GM21825 (cell line): ENCODE measurements around the gene CDC25B.
A peak's percentile ranks its signal among the peaks of the same experiment; 100 is the strongest.

Experiments used
- ATAC-seq: cut with Tn5 transposase; IDR thresholded peaks from one replicate; pipeline ENCODE4 v1.9.1; 2021; ENCODE audit warnings: mild to moderate bottlenecking, moderate library complexity; ENCODE audit not compliant: unreplicated experiment

Gene CDC25B

DNA sequence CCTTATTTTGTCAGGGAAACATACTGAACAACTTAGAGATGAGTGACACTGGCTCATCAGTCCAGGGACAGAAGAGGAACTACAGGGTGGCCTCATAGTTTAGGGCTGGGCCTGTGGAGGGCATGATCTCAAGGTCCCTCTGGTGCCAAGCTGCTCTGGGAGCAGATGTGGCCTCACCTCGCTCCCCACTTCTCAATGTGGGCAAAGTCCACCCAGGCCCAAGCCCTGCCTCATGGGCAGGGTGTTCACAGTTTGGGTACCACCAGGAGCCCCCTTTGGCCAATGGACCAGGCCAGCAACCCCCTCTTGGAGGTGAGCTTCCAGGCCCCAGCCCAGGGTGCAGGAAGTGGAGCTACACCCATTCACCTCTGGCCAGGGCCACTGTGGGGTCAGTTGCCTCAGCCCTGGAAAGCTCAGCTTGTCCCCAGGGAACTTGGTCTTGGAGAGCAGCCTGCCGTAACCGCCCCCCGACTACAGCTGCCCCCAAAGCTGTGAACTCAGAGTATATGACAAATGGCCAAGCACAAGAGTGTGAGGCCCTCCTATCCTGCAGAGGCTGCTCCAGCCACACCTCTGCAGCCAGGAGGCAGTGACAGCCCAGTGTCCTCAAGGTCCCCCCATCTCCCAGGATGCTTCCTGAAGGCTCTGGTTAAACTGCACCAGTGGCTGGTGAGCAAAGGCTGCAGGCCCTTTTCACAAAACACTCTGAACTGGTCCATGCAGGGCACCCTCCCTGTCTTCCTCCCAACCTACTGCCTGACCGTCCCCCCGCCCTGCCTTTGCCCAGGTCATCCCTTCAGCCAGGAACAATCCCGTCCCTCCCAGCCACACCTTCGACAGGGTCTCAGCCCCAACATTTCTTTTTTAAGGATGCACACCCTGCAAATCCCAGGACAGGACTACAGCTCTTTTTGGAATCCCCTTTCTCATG, 32.2 kb upstream of the CDC25B start:
- no peak for ATAC-seq

DNA sequence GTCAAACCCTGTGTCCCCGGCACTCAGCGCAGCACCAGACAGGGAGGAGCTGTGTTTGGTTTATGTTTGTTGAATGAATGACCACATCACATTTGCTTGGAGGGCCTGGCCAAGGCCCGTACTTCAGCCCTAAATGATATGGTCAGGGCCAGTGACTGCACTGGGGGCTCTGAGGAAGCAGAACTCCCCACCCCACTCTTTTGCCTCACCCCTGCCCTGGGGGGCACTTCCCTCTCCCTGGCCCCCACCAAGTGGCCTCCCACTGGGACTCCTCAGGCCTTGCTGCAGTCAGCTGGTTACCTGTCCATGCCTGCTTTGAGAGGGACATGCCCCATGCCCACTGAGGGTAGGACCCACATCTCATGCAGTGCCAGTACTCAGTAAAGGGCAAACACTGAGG, 31.5 kb upstream of the CDC25B start:
- ATAC-seq, result no peak

DNA sequence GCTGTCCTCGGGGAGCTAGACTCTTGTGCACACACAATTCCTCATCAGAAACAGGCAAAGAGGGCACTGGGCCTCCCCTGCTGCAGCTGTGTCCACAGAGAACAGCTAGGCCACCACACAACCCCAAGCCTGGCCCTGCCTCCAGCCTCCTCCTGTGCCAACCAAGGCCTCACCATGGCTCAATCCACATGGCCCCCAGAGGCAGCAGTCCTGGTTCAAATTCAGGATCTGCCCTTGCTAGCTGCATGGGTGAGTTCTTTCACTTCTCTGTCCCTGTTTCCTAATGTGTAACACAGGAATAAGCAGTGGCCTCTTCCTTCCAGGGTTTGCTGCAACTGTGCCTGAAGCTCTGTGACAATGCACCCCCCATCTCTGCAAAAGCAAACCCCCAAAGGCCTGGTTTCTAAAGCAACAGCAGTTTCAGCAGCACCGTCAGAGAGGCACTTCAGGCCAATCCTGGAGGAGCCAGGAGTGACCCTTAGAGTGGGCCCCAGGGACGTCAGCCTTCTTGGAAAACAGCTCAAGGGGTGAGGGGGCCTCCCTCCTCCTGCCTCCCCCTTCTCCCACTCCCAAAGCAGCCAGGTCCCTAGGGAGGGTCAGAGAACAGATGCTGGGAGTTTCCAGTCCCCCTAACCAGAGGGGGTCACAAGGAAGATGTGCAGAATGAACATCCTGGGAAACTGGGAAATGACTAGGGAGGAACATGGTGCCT, 30.8 kb upstream of the CDC25B start:
- no peak for ATAC-seq

DNA sequence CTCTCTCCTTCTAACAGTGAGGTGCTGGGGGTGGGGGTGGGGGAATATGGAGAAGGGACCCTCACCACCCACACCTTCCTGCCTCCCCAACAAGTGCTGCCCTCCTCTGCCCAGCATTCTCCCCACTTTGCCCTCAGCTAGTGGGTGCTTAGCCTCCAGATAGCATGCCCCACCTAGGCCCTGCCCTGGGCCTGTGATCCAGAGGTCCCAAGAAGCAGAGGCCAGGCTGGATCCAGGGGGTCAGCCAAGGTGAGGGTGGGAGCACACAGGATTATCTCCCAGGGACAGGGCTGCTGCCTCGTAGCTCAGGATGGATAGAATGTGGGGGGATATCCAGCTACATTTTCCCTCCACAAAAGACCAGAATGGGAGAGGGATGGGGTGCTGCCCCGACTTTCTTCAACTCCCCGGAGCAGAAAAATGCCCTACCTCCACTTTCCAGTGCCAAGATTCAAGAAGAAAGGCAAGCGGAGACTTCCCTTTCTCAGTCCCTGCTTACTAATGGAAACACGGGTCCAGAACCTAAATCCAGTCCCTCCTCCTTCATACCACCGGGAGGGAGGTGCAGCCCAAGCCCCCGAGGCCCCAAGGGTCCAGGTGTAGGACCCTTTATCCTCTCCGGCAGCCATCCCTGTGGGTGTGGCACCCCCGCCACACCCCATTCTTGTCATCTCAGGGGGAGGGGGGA, 29.5 kb upstream of the CDC25B start:
- no peak for ATAC-seq

DNA sequence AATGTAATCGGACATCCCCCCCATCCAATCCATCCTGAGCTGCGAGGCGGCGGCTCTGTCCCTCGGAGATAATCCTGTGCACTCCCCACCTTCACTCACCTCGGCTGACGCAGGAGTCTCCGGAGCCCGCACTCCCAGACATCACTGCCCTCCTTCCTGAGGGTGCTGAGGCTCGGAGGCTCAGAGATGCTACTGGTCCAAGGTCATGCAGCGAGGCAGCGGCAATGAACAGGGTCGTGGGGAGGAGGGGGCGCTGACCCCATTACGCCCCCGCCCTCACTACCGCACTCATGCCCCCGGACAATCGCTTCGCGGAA, 29.0 kb upstream of the CDC25B start:
- no peak for ATAC-seq

DNA sequence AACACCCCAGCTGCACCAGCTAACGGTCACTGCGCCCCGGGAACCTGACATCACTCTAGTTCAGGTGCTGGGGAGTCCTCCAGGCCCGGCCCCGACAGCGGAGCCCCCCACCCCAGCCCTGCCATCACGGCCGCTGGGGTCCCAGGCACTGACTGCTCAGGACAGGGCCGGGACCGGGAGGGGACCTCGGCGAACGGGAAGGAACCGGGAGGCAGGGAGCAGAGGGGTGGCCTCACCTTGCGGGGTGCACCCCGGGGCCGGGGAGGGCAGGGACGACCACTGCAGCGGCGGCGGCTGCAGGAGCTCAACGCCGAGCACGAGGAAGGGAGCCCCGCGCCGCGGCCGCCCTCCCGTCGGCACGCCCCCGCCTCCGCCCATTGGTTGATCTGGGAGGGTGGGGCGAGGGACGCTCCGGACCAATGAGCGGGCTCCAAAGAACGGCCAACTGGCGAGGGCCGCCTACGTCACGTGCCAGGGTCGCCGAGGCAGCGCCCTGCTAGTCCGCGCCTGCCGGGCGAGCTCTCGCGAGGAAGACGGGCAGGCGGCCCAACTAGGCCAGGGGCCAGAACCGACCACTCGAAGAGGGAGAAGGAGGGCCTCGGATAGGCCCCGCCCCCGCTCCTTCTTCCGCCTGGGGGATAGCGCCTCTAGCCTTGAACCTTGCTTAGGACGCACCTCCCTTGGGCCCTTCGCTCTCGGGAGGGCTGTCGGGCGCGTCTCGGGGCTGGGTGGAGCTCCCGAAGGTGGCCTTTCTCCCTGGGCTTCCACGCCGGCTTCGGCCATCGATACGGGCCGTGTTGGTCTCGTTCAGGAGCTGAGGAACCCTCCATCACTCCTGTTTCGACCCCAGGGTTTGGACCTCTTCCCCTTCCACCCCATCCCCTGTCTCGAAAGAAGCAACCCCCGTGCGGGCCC, 28.4 kb upstream of the CDC25B start, which contains the start of gene ADISSP:
ADISSP (minus strand) TSS at position 327 of the 915 bp plus-strand sequence. CDS start 7,653 bp downstream, outside the sequence.
- peak; percentile 94 for ATAC-seq

DNA sequence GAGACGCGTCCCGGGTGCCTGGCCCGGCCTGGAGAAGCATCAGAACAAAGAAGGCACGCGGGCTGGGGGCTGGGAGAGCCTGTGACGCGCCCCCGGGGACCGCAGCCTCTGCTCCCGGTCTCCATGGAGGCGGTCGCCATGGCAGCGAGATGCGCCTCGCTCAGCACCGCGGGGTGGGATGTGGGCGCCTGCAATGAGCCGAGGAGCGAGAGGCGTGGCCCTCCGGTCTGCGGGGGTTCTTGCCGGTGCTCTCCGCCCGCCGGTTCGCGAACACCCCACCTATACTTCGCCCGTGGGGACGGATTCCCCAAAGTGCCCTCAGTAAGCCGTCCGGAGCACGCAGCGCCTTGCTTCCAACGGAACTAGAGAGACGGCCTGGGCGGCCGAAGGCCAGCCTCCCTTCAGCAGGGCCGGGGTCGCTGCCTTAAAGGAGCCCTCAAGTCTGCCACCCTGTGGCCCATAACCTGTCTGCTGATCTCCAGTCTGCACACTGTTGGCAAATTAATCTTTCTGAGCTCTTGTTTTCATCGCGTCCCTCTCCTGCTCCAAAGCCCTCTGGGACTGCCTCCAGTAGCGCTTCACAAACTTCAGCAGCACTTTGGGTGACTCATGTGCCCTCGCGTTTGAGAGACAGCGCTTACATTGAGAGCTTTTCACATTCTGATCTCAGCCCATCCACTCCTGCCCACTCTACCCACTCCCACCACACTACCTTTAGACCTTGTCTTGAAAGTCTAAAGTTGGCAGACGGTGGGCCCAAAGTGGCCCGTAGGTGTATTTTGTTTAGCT, 27.6 kb upstream of the CDC25B start:
- peak; percentile 36 for ATAC-seq

DNA sequence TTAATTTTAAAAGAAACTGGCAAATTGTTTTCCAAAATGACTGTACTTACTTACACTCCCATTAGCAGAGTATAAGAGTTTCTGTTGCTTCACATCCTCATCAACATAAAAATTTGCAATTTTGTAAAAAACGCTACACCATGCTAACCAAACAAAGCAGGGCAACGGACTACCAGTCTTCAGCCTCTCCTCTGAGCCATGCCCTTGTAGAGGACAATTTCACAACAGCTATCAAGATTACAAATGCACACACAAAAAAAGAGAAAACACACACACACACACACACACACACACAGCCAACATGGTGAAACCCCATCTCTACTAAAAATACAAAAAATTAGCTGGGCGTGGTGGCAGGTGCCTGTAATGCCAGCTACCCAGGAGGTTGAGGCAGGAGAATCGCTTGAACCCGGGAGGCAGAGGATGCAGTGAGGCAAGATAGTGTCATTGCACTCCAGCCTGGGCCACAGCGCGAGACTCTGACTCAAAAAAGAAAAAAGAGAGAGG, 24.5 kb upstream of the CDC25B start:
- no peak for ATAC-seq

DNA sequence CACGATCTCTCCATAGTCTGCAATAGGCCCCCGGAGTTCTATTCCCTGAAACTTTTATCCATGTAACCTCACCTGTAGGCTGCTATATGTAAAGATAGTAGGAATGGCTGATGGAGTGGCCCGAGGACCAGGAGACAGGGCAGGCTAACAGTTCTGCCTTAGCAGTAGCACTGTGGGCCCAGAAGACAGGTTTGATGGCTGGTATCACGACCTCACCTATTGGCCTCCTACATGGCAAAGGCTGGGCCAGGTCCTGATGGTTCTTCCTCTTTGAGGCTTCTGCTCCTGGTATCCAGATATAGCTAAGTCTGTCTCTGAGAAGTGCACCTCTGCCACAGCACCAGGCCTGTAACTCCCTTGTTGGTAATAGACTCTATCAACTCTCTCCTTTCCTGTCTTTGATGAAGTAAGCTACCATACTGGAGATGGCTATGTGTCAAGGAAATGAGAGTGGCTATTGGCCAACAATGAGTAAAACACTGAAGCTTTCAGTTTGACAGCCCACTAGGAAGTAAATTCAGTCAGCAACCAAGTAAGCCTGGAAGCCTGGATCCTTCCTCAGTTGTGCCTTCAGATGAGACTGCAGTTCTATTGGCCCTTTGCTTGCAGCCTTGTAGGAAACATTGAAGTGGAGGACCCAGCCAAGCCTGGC, 20.5 kb upstream of the CDC25B start:
- no peak for ATAC-seq

DNA sequence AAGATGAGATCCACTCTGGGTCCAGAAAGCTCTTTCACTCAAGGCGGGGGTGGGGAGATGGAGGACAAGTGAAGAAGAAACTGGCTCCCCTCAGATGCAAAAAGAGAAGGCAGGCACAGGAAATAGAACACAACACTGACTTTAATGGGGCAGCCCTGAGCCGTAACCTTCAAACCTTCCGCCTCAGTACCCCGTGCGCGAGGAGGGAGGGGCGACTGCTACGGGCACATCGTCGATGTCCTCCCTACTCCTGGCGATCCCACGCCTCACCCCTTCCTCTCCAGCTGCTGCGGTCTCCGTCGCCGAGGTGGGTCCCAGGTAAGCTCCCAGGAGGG, 18.8 kb upstream of the CDC25B start:
- ATAC-seq, result no peak

DNA sequence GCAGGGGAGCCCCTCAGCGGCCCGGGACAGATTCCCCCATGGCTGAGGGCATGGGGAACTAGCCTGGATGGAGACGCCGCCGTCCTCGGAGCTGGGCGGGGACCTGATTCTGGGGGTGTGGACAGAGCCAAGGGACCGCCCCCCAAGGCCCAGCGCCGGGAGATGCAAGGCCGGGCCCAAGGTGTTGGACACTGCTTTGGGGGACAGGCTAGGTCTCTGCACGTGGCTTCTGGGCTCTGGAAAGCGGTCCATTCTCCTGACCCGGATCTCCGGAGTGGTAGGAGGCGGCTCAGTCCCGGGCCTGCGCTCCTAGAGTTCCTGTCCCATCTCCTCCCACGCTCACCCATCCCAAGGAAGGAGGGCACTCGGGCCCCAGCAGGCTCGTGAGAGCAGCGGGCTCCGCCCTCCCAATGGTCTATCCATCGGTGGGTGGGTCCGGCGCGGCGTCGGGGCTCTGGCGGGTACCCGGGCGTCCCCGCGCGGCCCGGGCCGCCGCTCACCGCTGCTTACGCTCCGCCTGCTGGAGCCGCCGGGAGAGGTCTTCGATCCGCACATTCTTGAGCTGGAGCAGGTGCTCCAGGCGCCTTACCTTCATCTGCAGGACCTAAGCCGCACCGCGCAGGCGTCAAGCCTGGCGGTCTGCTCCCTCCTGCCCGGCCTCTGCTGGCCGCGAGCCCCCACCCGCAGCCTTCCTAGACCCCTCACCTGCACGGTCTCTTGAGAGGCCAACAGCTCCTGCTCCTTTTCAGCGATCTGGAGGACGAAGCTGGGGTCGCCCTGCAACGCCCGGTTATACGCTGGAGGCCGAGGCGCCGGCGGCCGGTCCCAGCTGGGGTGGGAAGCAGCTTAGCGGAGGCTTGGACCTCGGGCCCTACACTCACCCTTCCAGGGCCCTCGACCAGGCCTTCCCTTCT, 18.1 kb upstream of the CDC25B start:
- ATAC-seq, result no peak

DNA sequence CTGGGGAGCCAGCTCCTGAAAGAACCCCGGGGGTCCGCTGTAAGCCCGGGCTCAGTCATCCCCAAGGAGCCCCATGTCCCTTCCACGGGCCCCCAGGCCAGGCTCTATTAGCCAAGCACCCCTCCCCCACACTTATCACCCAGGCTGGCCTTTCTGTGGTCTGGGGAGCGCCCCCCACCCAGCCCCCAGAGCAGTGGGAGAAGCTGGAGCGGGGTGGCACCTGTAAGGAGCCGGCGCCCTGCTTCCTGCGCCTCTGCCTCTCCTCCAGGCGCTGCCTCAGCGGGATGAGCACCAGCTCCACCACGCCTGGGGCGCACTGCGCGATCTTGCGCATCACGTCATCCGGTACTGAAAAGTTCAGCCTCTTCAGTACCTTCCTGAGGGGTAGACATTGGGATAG, 17.1 kb upstream of the CDC25B start:
- ATAC-seq, result no peak

DNA sequence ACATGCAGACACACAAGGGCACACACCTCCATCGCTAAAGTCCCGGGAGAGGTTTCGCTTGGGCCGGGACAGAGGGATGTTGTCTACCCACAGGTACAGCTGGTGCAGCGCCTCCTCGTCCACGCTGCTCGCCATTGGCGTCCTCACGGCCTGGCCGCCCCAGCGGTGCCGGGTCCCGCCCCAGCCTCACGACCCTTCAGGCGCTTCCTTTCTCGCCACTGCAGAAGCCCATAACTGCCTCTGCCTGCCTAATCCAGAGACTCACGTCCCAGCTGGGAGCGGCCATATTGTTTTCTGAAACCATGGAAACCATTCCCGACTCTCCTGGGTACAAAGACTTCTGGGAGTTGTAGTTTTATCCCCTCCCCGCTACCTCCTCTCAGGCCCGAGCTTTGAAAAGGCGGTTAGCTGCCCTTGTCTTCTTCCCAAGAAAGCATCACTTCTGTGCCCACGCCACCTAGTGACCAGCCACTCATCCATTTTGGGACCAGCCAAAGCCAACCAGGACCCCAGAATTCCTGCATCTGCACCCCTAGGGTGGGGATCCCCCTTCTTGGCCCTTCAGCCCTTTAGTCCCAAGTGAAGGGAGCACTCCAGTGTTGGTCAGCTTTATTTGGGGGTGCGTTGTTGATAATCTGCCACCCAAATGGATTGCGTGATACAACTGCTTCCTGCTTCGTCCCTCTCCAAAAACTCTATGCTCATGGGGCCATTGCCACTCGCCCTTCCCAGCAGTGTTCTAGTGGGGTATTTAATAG, 14.8 kb upstream of the CDC25B start, which contains the start of gene SPEF1:
SPEF1 (minus strand) TSS at position 296 of the 758 bp plus-strand sequence; CDS start at position 135, 161 bp downstream.
- ATAC-seq, result no peak

DNA sequence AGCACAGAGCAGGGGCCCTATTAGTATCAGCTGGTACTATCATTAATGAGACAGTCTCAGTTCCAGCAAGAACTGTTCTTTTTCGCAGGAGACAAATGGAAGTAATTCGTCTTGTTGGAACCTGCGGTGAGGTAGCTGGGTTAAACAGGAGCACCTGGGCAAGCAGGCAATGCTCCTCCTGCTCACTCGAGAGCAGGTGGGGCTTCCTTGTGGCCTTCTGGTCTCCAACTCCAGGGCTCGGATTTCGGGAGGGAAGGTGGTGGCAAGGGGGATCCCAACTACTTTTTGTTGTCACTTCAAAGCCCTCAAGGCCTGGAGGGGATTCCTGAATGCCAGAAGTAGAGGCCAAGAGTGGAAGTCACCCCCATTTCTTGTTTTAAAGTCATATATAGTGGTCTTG, 13.5 kb upstream of the CDC25B start:
- ATAC-seq, result no peak

DNA sequence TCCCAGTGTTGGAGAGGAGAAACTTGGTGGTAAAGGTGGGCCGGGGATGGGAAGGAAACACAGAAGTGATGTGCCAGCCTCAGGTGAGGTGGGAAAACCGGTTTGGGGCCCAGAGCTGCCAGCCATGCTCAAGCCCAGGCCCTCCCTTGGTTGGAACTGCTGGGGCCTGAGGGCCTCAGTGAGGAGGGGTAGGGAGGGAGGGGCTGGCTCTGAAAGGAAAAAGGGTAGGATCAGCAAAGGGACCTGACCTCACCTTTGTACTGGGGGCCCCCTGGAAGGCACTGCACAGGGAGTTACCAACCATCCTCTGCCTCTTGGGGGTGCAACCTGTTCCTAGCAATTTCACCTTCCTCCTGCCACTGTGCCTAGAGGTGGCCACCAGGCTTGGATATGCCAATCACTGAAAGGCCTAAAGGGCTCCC, 13.0 kb upstream of the CDC25B start:
- no peak for ATAC-seq

DNA sequence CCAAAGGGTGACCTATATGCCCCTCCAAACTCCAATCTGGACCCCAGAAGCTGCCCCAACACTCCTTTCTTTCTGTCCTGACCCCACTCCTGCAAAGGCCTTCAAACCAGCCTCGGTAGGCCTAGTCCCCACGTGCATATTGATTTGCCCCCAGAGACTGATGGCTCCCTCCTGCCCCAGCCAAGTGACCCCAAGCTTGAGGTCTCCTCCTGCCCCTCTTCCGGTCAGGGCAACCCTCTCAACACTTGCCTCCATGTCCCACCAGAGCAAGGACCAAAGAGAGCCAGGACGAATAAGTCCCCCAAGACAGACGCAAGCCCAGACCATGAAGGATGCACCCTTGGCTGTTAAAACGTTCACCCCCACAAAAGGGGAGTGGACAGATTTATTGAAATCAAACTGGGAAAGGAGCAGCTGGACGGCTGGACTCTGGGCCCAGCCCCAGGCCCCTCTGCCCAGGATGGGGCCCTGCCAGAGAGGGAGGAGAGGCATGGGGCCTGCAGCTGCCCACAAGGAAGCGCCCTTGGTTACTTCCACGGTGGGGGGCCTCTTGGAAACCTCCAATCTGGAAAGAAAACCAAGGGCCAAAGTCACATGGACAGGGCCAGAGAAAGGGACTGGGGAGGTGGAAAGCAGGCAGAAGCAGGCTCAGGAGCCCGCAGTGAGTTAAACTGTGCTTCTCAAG, 12.5 kb upstream of the CDC25B start:
- ATAC-seq, result no peak
